H1 (cell line): ENCODE measurements around the gene TAAR9. TPM values are rescaled to one million over a fixed set of nuclear protein-coding genes. Genes with fewer than 3 reads are reported as not detected.

ENCODE experiments used
- BCL11A ChIP-seq, 2 experiments: IDR thresholded peaks; one replicate each; pipeline ENCODE4 v1.6.1; 2011; ENCODE audit warnings: low read depth in 2 of 2, low read length in 2 of 2, mild to moderate bottlenecking in 2 of 2
- CBX8 ChIP-seq: fragments of 300-800, 300-1000 bp; sonication (generic); IDR thresholded peaks from 2 replicates; pipeline ENCODE4 v1.7.1; 2016; ENCODE audit warnings: low read depth, low read length, borderline replicate concordance
- CHD1 ChIP-seq: IDR thresholded peaks from 2 replicates; pipeline ENCODE4 v1.6.1; 2012; ENCODE audit warnings: low read depth, low read length, improper control_type of control experiment
- GTF2F1 ChIP-seq: IDR thresholded peaks from 2 replicates; pipeline ENCODE4 v1.6.1; 2012; ENCODE audit warnings: low read depth, low read length, improper control_type of control experiment, borderline replicate concordance
- KDM4A ChIP-seq: IDR thresholded peaks from one replicate; pipeline ENCODE4 v1.7.1; 2012; ENCODE audit warnings: low read depth, mild to moderate bottlenecking, moderate library complexity, low read length, inconsistent platforms; ENCODE audit not compliant: severe bottlenecking
- NANOG ChIP-seq: IDR thresholded peaks from 2 replicates; pipeline ENCODE4 v1.6.1; 2011; ENCODE audit warnings: low read length, low read depth, mild to moderate bottlenecking, inconsistent platforms; ENCODE audit not compliant: insufficient read depth, poor library complexity, severe bottlenecking
- NRF1 ChIP-seq: IDR thresholded peaks from 2 replicates; pipeline ENCODE4 v1.6.1; 2011; ENCODE audit warnings: mild to moderate bottlenecking, low read depth, low read length, improper control_type of control experiment
- PHF8 ChIP-seq: fragments of 200-600 bp; sonication (generic); conservative IDR thresholded peaks from 2 replicates; pipeline ENCODE4 v1.7.1; 2012; ENCODE audit warnings: low read depth, mild to moderate bottlenecking, inconsistent platforms, low read length, moderate library complexity
- POLR2AphosphoS5 ChIP-seq: IDR thresholded peaks from 2 replicates; pipeline ENCODE4 v1.6.1; 2011; ENCODE audit warnings: low read depth, low read length
- RAD21 ChIP-seq, 2 experiments: IDR thresholded peaks in 1 of 2; conservative IDR thresholded peaks in 1 of 2; 2 replicates each; pipeline ENCODE4 v1.6.1; 2011; ENCODE audit warnings: low read depth in 2 of 2, low read length in 2 of 2, improper control_type of control experiment in 1 of 2, inconsistent platforms in 1 of 2, mild to moderate bottlenecking in 1 of 2, moderate library complexity in 1 of 2
- RBBP5 ChIP-seq: IDR thresholded peaks from 2 replicates; pipeline ENCODE4 v1.7.1; 2012; ENCODE audit warnings: low read depth, mild to moderate bottlenecking, inconsistent platforms, low read length, moderate library complexity, borderline replicate concordance
- RFX5 ChIP-seq: IDR thresholded peaks from 2 replicates; pipeline ENCODE4 v1.6.1; 2011; ENCODE audit warnings: low read depth, low read length, improper control_type of control experiment, borderline replicate concordance
- RNF2 ChIP-seq: fragments of 200-900, 300-1000 bp; sonication (generic); IDR thresholded peaks from 2 replicates; pipeline ENCODE4 v1.7.1; 2016; ENCODE audit warnings: borderline replicate concordance, low read depth, mild to moderate bottlenecking, antibody characterized with exemption, low read length; ENCODE audit not compliant: poor library complexity, severe bottlenecking; ENCODE audit errors: missing control alignments
- SIRT6 ChIP-seq: IDR thresholded peaks from one replicate; pipeline ENCODE4 v1.7.1; 2012; ENCODE audit warnings: low read length, inconsistent platforms
- SIX5 ChIP-seq: IDR thresholded peaks from 2 replicates; pipeline ENCODE4 v1.6.1; 2011; ENCODE audit warnings: mild to moderate bottlenecking, low read depth, low read length
- SRF ChIP-seq: IDR thresholded peaks from 2 replicates; pipeline ENCODE4 v1.6.1; 2011; ENCODE audit warnings: mild to moderate bottlenecking, low read depth, low read length, moderate library complexity
- SUZ12 ChIP-seq: fragments of 200-600 bp; sonication (generic); IDR thresholded peaks from 2 replicates; pipeline ENCODE4 v1.6.1; 2012; ENCODE audit warnings: mild to moderate bottlenecking, inconsistent platforms, low read length, moderate library complexity, mixed read lengths
- TAF1 ChIP-seq: IDR thresholded peaks from 2 replicates; pipeline ENCODE4 v1.6.1; 2011; ENCODE audit warnings: mild to moderate bottlenecking, low read depth, low read length
- TAF7 ChIP-seq: optimal IDR thresholded peaks from 2 replicates; pipeline ENCODE3; 2011; ENCODE audit warnings: low read depth, mild to moderate bottlenecking, inconsistent platforms, low read length, moderate library complexity, borderline replicate concordance
- TBP ChIP-seq: IDR thresholded peaks from 2 replicates; pipeline ENCODE4 v1.6.1; 2011; ENCODE audit warnings: low read depth, low read length, improper control_type of control experiment
- USF2 ChIP-seq: IDR thresholded peaks from 2 replicates; pipeline ENCODE4 v1.6.1; 2011; ENCODE audit warnings: low read length, improper control_type of control experiment
- ZNF274 ChIP-seq: IDR thresholded peaks from 2 replicates; pipeline ENCODE4 v1.7.0; 2012; ENCODE audit warnings: low read length, borderline replicate concordance; ENCODE audit errors: extremely low read depth
- polyA plus RNA-seq, 7 experiments: library from polyadenylated mRNA; depleted of rRNA in 3 of 7; stranded (reverse) in 5 of 7; unstranded in 2 of 7; fragments of >200 nt in 5 of 7; fragments of 200-250 nt in 2 of 7; gene quantifications; 1 replicate in 5 of 7; 2 replicates in 1 of 7; 4 replicates in 1 of 7; pipeline versions ENCODE4 v1.2.1 to v1.2.3, GENCODE V29; 2011 to 2013; ENCODE audit warnings: missing spikeins in 2 of 7, mixed read lengths in 2 of 7
- total RNA-seq: library from RNA; stranded (reverse); fragmentation: NEBNext Ultra II Directional; extraction: Animal tissue kit (Norgen Biotek cat#: 25700); gene quantifications from 2 replicates; pipeline ENCODE4 v1.2.1, GENCODE V29; 2021

Gene TAAR9
- total and polyA plus RNA-seq, 2 of the 8 experiments (the other 6 are each of a cell fraction or from before 2014, with no cell fraction given): not detected

GRCh38 chr6:132512638-132513632 lies 25.1 kb upstream of the TAAR9 start, which contains the start of gene STX7 (continued):
- peak; percentile 99 for TF ChIP-seq KDM4A
- TF ChIP-seq BCL11A (IDR thresholded peaks at IDR 0.05; ENCODE audit: low read depth in 2 of 2, low read length in 2 of 2): no peak
- TF ChIP-seq GTF2F1: no peak
- TF ChIP-seq SIRT6: no peak
- peak; percentile 76 for TF ChIP-seq NRF1
- TF ChIP-seq ZNF274: no peak
- TF ChIP-seq POLR2AphosphoS5: no peak
- no peak for TF ChIP-seq CHD1
- TF ChIP-seq SIX5: no peak
- TF ChIP-seq USF2: no peak
- peak; percentile 78 for TF ChIP-seq PHF8
- no peak for TF ChIP-seq SUZ12
- no peak for TF ChIP-seq RFX5
- peak; percentile 68; the same call in 1 of the 2 replicates for TF ChIP-seq TAF1
- no peak for TF ChIP-seq TAF7
- no peak for TF ChIP-seq RNF2
- peak; percentile 71; the same call in 1 of the 2 replicates for TF ChIP-seq RBBP5
- no peak for TF ChIP-seq CBX8
- no peak for TF ChIP-seq NANOG
- no peak for TF ChIP-seq RAD21 (IDR thresholded peaks at IDR 0.05 in 1 of 2, conservative IDR thresholded peaks at IDR 0.05 in 1 of 2; ENCODE audit: low read depth in 2 of 2, low read length in 2 of 2)
- no peak for TF ChIP-seq SRF
- TF ChIP-seq TBP: no peak
